Measurements from ENCODE around the gene TMEM82.

TMEM82 gene

DNA sequence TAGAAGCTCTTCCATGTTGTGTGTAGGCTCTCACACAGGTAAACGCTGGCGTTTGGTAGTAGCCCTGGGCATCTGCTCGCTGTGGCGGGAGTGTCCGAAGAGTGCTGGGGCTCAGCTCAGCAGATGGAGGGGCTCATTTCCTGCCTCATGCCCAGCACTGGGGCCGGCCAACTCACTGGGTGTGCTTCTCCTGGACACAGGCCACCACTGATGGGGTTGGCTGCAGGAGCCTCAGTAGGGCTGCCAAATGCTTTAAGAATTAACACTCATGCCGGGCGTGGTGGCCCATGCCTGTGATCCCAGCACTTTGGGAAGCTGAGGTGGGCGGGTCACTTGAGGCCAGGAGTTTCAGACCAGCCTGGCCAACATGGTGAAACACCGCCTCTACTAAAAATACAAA, 44.3 kb downstream of the TMEM82 start:
- DNase-seq (ENCODE audit: low spot score), result no peak

DNA sequence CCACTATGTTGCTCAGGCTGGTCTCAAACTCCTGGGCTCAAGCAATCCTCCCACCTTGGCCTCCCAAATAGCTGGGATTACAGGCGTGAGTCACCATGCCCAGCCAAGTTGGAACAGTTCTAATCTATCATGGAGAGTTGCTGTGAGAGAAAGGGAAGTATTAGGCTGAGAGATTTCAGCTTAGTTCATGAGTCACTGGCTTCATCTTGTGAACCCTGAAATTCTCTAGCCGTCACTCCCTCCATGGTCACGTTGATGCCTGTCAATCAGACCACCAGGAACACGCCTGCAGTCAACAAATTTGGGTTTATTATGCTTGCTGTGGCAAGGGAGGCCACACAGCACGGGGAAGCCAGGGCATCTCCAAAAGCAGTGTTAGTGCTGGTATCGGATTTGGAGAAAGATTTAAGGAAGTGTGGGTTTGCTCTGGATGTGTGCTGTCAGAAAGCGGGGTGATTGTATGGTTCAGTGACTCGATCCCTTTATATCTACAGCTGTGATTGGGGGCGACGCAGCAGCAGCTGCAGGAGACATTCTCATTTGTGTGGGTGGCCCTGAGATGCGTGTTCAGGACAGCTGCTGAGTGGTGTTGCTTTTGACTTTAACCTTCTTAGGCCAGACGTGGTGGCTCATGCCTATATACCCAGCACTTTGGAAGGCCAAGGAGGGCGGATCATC, 46.5 kb downstream of the TMEM82 start:
- DNase-seq (ENCODE audit: low spot score), result no peak

DNA sequence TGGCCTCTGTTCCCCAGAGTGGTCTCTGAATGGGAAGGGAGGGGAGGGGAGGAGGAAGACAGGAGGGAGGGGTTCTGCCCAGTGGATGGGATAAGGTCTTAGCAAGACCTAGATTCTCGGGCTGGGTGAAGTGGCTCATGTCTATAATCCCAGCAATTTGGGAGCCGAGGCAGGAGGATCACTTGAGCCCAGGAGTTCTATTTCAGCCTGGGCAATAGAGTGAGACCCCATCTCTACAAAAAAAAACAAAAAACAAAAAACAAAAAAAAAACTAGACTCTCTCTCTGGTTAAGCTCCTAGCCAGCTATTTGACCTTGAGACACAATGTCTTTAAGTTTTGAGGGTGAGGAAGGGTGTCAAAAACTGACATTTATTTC, 53.8 kb downstream of the TMEM82 start:
- no peak for DNase-seq (ENCODE audit: low spot score)

Data from hematopoietic multipotent progenitor cell treated with erythropoietin and hydrocortisone succinate and interleukin-3 and kit ligand, for 15 days (in vitro differentiated cells).